Ishikawa (cell line): ENCODE data around the gene PIH1D1.
A peak's percentile ranks its signal among the peaks of the same experiment; 100 is the strongest.

Experiments used
- CEBPB ChIP-seq: IDR thresholded peaks from 2 replicates; pipeline ENCODE4 v1.6.1; 2012
- CREB1 ChIP-seq: IDR thresholded peaks from 2 replicates; pipeline ENCODE4 v1.6.1; 2012; ENCODE audit warnings: low read depth
- EGR1 ChIP-seq: IDR thresholded peaks from 2 replicates; pipeline ENCODE4 v1.6.1; 2012
- EP300 ChIP-seq: IDR thresholded peaks from 2 replicates; pipeline ENCODE4 v1.6.1; 2012; ENCODE audit warnings: borderline replicate concordance
- FOXM1 ChIP-seq: IDR thresholded peaks from 2 replicates; pipeline ENCODE4 v1.6.1; 2012; ENCODE audit warnings: low read depth, borderline replicate concordance
- MAX ChIP-seq: IDR thresholded peaks from 2 replicates; pipeline ENCODE4 v1.6.1; 2012
- NFIC ChIP-seq: IDR thresholded peaks from 2 replicates; pipeline ENCODE4 v1.6.1; 2012
- RAD21 ChIP-seq: IDR thresholded peaks from 2 replicates; pipeline ENCODE4 v1.6.1; 2012; ENCODE audit warnings: low read depth
- REST ChIP-seq: IDR thresholded peaks from 2 replicates; pipeline ENCODE4 v1.6.1; 2012; ENCODE audit warnings: low read depth, mild to moderate bottlenecking
- TAF1 ChIP-seq: IDR thresholded peaks from 2 replicates; pipeline ENCODE4 v1.6.1; 2012; ENCODE audit warnings: low read depth, mild to moderate bottlenecking
- TCF12 ChIP-seq: IDR thresholded peaks from 2 replicates; pipeline ENCODE4 v1.6.1; 2012; ENCODE audit warnings: low read depth
- TEAD4 ChIP-seq: IDR thresholded peaks from 2 replicates; pipeline ENCODE4 v1.6.1; 2012
- USF1 ChIP-seq: IDR thresholded peaks from 2 replicates; pipeline ENCODE4 v1.6.1; 2012
- YY1 ChIP-seq: IDR thresholded peaks from 2 replicates; pipeline ENCODE4 v1.6.1; 2012; ENCODE audit warnings: low read depth
- ZBTB7A ChIP-seq: IDR thresholded peaks from 2 replicates; pipeline ENCODE4 v1.6.1; 2012; ENCODE audit warnings: low read depth

The PIH1D1 gene

GRCh38 chr19:49433240-49433901, 18.2 kb downstream of the PIH1D1 start:
- TF ChIP-seq ZBTB7A (no peak), RAD21 (no peak), TAF1 (no peak), YY1 (no peak), EGR1 (no peak), REST (no peak), TCF12 (no peak), MAX (no peak), FOXM1 (no peak), EP300 (no peak), NFIC (no peak), CEBPB (no peak), TEAD4 (no peak), USF1 (no peak), CREB1 (no peak)

GRCh38 chr19:49432141-49433073, 19.2 kb downstream of the PIH1D1 start:
- TF ChIP-seq EGR1 (no peak), TCF12 (no peak), RAD21 (no peak), CEBPB (no peak), NFIC (no peak), TAF1 (no peak), YY1 (no peak), EP300 (no peak), MAX (no peak), FOXM1 (no peak), ZBTB7A (no peak), REST (no peak)

GRCh38 chr19:49431330-49431749, 20.3 kb downstream of the PIH1D1 start:
- TF ChIP-seq TCF12 (no peak), MAX (no peak), RAD21 (no peak), TEAD4 (no peak), YY1 (no peak), ZBTB7A (no peak)

GRCh38 chr19:49430678-49431329, 20.8 kb downstream of the PIH1D1 start:
- TF ChIP-seq RAD21, result peak; percentile 44
- no peak for TF ChIP-seq NFIC
- peak; percentile 31; the same call in 1 of the 2 replicates for TF ChIP-seq MAX

GRCh38 chr19:49430172-49430677, 21.4 kb downstream of the PIH1D1 start:
- TF ChIP-seq TCF12 (no peak), CREB1 (no peak), REST (no peak), USF1 (no peak), NFIC (no peak), CEBPB (no peak), YY1 (no peak), TEAD4 (no peak), RAD21 (no peak), TAF1 (no peak), MAX (no peak), ZBTB7A (no peak), EGR1 (no peak)
